Rectal smooth muscle tissue (tissue), 1 donor: ENCODE measurements around the gene ACBD5.

Source experiments
- H3K27ac ChIP-seq: one replicate; pipeline ENCODE4 v1.7.0; 2013; ENCODE audit warnings: low read depth, low read length, inconsistent platforms
- H3K27me3 ChIP-seq: one replicate; pipeline ENCODE4 v1.7.0; 2013; ENCODE audit warnings: low read length; ENCODE audit not compliant: control insufficient read depth, insufficient read depth
- H3K36me3 ChIP-seq: one replicate; pipeline ENCODE4 v1.7.0; 2013; ENCODE audit warnings: low read length; ENCODE audit not compliant: control insufficient read depth, insufficient read depth
- H3K4me1 ChIP-seq: one replicate; pipeline ENCODE4 v1.7.0; 2013; ENCODE audit warnings: low read length; ENCODE audit not compliant: control insufficient read depth, insufficient read depth
- H3K4me3 ChIP-seq: one replicate; pipeline ENCODE4 v1.7.0; 2013; ENCODE audit warnings: low read length
- H3K9ac ChIP-seq: one replicate; pipeline ENCODE4 v1.7.0; 2013; ENCODE audit warnings: low read length

Gene ACBD5

GRCh38 chr10:27230022-27230421, 10.6 kb downstream of the ACBD5 start:
- Histone ChIP-seq H3K27me3 (no peaks in the 10 kb centered on the region), H3K36me3 (no peaks in the 10 kb centered on the region), H3K9ac (no peak overlapping the region), H3K27ac (no peak overlapping the region), H3K4me3 (no peak overlapping the region), H3K4me1 (no peaks in the 10 kb centered on the region)

GRCh38 chr10:27225642-27226257, 14.8 kb downstream of the ACBD5 start:
- H3K27me3 ChIP-seq, result no peaks in the 10 kb centered on the region
- peaks cover 7% of the 10 kb centered on the region for H3K36me3 ChIP-seq
- H3K4me1 ChIP-seq, result no peaks in the 10 kb centered on the region
- H3K9ac ChIP-seq, result no peak overlapping the region
- no peak overlapping the region for H3K27ac ChIP-seq
- no peak overlapping the region for H3K4me3 ChIP-seq

- no peaks in the 10 kb centered on the region for H3K27me3 ChIP-seq
- peaks cover 7% of the 10 kb centered on the region for H3K36me3 ChIP-seq
- no peak overlapping the region for H3K9ac ChIP-seq
- no peak overlapping the region for H3K27ac ChIP-seq
- no peak overlapping the region for H3K4me3 ChIP-seq
- no peaks in the 10 kb centered on the region for H3K4me1 ChIP-seq
These were observed 15.5 kb downstream of the ACBD5 start for GRCh38 chr10:27225011-27225590.

GRCh38 chr10:27223964-27224363, 16.6 kb downstream of the ACBD5 start:
- peaks cover 7% of the 10 kb centered on the region for H3K36me3 ChIP-seq

GRCh38 chr10:27207350-27207749, 33.2 kb downstream of the ACBD5 start:
- H3K27me3 ChIP-seq, result no peaks in the 10 kb centered on the region
- no peaks in the 10 kb centered on the region for H3K4me1 ChIP-seq
- no peak overlapping the region for H3K9ac ChIP-seq
- no peak overlapping the region for H3K4me3 ChIP-seq
- peaks cover 33% of the 10 kb centered on the region for H3K36me3 ChIP-seq
- no peak overlapping the region for H3K27ac ChIP-seq

More at GRCh38 chr10:27223964-27224363, 16.6 kb downstream of the ACBD5 start:
- H3K4me1 ChIP-seq, result no peaks in the 10 kb centered on the region
- no peak overlapping the region for H3K9ac ChIP-seq
- H3K4me3 ChIP-seq, result no peak overlapping the region
- H3K27ac ChIP-seq, result no peak overlapping the region
- no peaks in the 10 kb centered on the region for H3K27me3 ChIP-seq

GRCh38 chr10:27203806-27204205, 36.8 kb downstream of the ACBD5 start:
- peaks cover 24% of the 10 kb centered on the region for H3K36me3 ChIP-seq
- no peaks in the 10 kb centered on the region for H3K27me3 ChIP-seq

GRCh38 chr10:27197980-27198620, 42.5 kb downstream of the ACBD5 start:
- Histone ChIP-seq H3K4me1 (no peaks in the 10 kb centered on the region), H3K4me3 (no peak overlapping the region), H3K27me3 (no peaks in the 10 kb centered on the region), H3K9ac (no peak overlapping the region), H3K27ac (no peak overlapping the region), H3K36me3 (peaks cover under 1% of the 10 kb centered on the region)

More at GRCh38 chr10:27203806-27204205, 36.8 kb downstream of the ACBD5 start:
- no peak overlapping the region for H3K9ac ChIP-seq
- no peak overlapping the region for H3K4me3 ChIP-seq
- no peaks in the 10 kb centered on the region for H3K4me1 ChIP-seq
- no peak overlapping the region for H3K27ac ChIP-seq

GRCh38 chr10:27192284-27192683, 48.3 kb downstream of the ACBD5 start:
- Histone ChIP-seq H3K36me3 (no peaks in the 10 kb centered on the region), H3K4me3 (no peak overlapping the region), H3K9ac (no peak overlapping the region), H3K4me1 (no peaks in the 10 kb centered on the region), H3K27me3 (no peaks in the 10 kb centered on the region), H3K27ac (no peak overlapping the region)

- Histone ChIP-seq H3K4me3 (no peak overlapping the region), H3K4me1 (no peaks in the 10 kb centered on the region), H3K9ac (no peak overlapping the region), H3K27ac (no peak overlapping the region), H3K27me3 (no peaks in the 10 kb centered on the region), H3K36me3 (peaks cover 2% of the 10 kb centered on the region)
These were observed 50.1 kb downstream of the ACBD5 start for GRCh38 chr10:27190508-27190907.

- no peaks in the 10 kb centered on the region for H3K4me1 ChIP-seq
- H3K27ac ChIP-seq, result no peak overlapping the region
- no peak overlapping the region for H3K9ac ChIP-seq
- H3K27me3 ChIP-seq, result no peaks in the 10 kb centered on the region
- H3K4me3 ChIP-seq, result no peak overlapping the region
- peaks cover 2% of the 10 kb centered on the region for H3K36me3 ChIP-seq
These were observed 51.7 kb downstream of the ACBD5 start for GRCh38 chr10:27188897-27189296.

GRCh38 chr10:27188259-27188658, 52.3 kb downstream of the ACBD5 start:
- H3K27me3 ChIP-seq, result no peaks in the 10 kb centered on the region
- no peak overlapping the region for H3K4me3 ChIP-seq
- peaks cover 2% of the 10 kb centered on the region for H3K36me3 ChIP-seq
- no peak overlapping the region for H3K9ac ChIP-seq
- H3K4me1 ChIP-seq, result no peaks in the 10 kb centered on the region
- H3K27ac ChIP-seq, result no peak overlapping the region

GRCh38 chr10:27169849-27170248, 70.7 kb downstream of the ACBD5 start:
- Histone ChIP-seq H3K4me1 (no peaks in the 10 kb centered on the region), H3K27ac (no peak overlapping the region), H3K36me3 (peaks cover 13% of the 10 kb centered on the region), H3K4me3 (no peak overlapping the region), H3K9ac (no peak overlapping the region), H3K27me3 (no peaks in the 10 kb centered on the region)

GRCh38 chr10:27158421-27158820, 82.2 kb downstream of the ACBD5 start:
- Histone ChIP-seq H3K4me3 (no peak overlapping the region), H3K27me3 (no peaks in the 10 kb centered on the region), H3K4me1 (peaks cover 6% of the 10 kb centered on the region), H3K27ac (no peak overlapping the region), H3K36me3 (peaks cover 4% of the 10 kb centered on the region), H3K9ac (no peak overlapping the region)
